GM21367 (cell line): ENCODE data around the gene WDR47.
"Not testable (repeated sequence)": the region's sequence is repeated elsewhere in the genome, so short reads cannot be mapped to it uniquely, and the experiment has no call there.

Experiments
- ATAC-seq: cut with Tn5 transposase; IDR thresholded peaks from one replicate; pipeline ENCODE4 v1.9.1; 2021; ENCODE audit not compliant: unreplicated experiment

Gene WDR47

GRCh38 chr1:109052145-109052544 lies 10.2 kb upstream of the WDR47 start:
- ATAC-seq: not testable (repeated sequence)

GRCh38 chr1:109050228-109050995 lies 8.5 kb upstream of the WDR47 start:
- ATAC-seq: no peak

GRCh38 chr1:109048335-109048734 lies 6.4 kb upstream of the WDR47 start:
- ATAC-seq: no peak

GRCh38 chr1:109047339-109047738 lies 5.4 kb upstream of the WDR47 start:
- ATAC-seq: no peak

GRCh38 chr1:109046671-109047070 lies 4.8 kb upstream of the WDR47 start:
- no peak for ATAC-seq

- no peak for ATAC-seq
Measured at GRCh38 chr1:109045595-109045994, 3.7 kb upstream of the WDR47 start.

GRCh38 chr1:109040989-109041620 lies 797 bp downstream of the WDR47 start:
- peak; percentile 22 for ATAC-seq

- no peak for ATAC-seq
Measured at GRCh38 chr1:109040627-109040988, 1.3 kb downstream of the WDR47 start.

GRCh38 chr1:109034382-109034781 lies 7.5 kb downstream of the WDR47 start:
- ATAC-seq: no peak

GRCh38 chr1:109029493-109029892 lies 12.4 kb downstream of the WDR47 start:
- ATAC-seq: not testable (repeated sequence)

- no peak for ATAC-seq
Measured at GRCh38 chr1:109027841-109028240, 14.1 kb downstream of the WDR47 start.

GRCh38 chr1:109025694-109026093 lies 16.2 kb downstream of the WDR47 start:
- no peak for ATAC-seq

- ATAC-seq: no peak
Measured at GRCh38 chr1:109024646-109025045, 17.3 kb downstream of the WDR47 start.

GRCh38 chr1:109020693-109021257 lies 21.1 kb downstream of the WDR47 start:
- no peak for ATAC-seq

GRCh38 chr1:109017719-109018118 lies 24.2 kb downstream of the WDR47 start:
- not testable (repeated sequence) for ATAC-seq

GRCh38 chr1:109017134-109017533 lies 24.8 kb downstream of the WDR47 start:
- ATAC-seq: no peak

- no peak for ATAC-seq
Measured at GRCh38 chr1:109011335-109011734, 30.6 kb downstream of the WDR47 start.

GRCh38 chr1:108996622-108997021 lies 45.3 kb downstream of the WDR47 start:
- ATAC-seq: not testable (repeated sequence)

- ATAC-seq: no peak
Measured at GRCh38 chr1:108983114-108983513, 58.8 kb downstream of the WDR47 start.

- ATAC-seq: no peak
Measured at GRCh38 chr1:108976658-108977057, 65.2 kb downstream of the WDR47 start.

- ATAC-seq: no peak
Measured at GRCh38 chr1:108972951-108973350, 69.0 kb downstream of the WDR47 start.

- ATAC-seq: no peak
Measured at GRCh38 chr1:108969346-108969745, 72.6 kb downstream of the WDR47 start.
